ENCODE measurements around the gene LIX1.
A peak's percentile ranks its signal among the peaks of the same experiment; 100 is the strongest.
"Not testable (repeated sequence)": the region's sequence is repeated elsewhere in the genome, so short reads cannot be mapped to it uniquely, and the experiment has no call there.

Gene LIX1

DNA sequence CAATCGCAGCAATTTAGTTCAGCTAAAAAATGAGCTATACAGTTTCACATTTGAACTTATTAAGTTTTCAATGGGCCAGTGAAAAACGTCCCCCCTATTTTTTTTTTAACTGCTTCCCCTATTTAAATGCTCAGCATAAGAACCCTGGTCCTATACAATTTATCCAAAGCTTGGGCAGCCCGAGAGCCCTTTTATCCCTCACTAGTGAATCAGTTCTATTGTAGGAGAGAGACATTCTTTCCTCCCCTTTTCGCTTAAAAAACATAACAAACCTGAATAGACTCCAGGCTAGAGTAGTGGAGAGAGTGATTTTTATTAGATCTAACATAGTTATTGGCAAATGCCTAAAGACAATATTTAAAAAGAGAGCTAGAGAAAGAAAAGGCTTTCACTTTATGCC is 1.4 kb downstream of the LIX1 start:
- DNase-seq = no peak

DNA sequence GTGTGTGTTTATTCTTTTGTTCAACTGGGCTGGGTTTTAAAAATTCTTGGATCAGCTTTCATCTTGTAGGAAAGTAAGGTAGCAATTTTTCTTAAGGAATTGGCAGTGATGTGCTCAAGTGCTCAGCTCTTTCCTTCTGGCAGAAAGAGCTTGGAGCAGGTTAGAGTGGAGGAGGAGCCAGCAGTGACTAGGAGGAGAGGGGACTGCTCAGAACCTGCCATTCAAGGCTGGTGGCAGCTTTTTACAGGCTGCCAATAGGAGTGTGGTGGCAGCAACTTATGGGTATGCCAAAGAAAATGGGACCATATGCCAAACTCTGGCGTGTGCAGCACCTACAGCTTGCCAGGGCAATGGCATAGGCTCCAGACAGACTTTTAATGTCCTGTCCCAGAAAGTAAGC is 2.2 kb downstream of the LIX1 start:
- not testable (repeated sequence) for ATAC-seq, DNase-seq

More for the DNA sequence above, 1.4 kb downstream of the LIX1 start:
- no peak for ATAC-seq

DNA sequence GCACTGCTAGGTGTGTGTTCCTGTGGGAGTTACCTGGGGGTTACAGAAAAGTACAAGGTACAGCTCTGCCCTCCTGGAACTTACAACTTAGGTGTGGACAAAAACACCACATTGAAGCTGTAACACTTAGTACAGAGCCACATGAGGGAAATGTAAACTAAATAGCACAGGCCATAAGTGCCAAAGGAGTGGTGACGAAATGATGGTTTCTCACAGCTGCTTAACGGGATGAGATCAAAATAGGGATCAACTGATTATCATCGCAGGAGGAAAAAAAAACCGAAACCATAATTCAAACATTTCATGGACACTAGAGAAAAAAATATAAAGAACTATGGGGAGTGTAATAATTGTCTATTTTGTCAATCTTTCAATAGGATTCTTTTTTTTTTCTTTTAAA is 5.9 kb downstream of the LIX1 start:
- DNase-seq (no peak), ATAC-seq (no peak)

DNA sequence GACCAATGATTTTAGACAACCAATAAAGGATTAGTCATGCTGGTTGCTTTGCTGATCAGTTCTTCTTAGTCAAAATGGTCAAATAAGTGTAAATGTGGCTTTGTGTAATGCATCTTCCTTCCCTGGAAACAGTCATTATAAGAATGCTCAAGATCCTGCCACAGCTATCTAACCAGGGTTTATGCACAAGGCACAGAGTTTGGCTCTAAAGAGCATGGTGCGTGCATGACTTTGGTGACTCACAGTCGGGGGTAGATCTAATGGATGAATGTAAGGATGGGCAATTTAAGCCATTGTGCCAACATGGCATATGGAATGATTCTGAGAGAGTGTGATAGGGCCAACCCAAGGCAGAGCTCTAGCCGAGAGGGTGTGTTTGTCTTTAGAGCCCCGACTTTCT is 6.5 kb downstream of the LIX1 start:
- ATAC-seq (peak; percentile 32), DNase-seq (no peak)

DNA sequence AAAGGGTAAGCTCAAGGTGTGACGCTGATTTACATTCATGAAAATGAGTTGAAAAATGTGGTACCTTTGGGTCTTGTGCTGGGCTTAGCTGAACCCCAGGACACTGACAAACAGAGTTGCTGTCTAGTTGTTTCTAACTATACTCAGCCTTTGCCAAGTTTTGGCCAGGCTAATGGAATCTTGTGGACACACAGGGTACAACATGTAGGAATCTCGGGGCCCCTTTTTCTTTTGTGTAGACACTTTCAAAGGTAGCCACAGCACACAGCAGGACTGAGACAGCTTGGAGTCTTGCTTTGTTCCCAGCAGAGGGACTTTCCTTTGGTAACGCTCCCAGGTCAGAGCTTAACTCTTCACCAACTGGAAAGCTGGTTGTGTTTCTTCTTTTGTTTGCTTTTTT is 7.8 kb downstream of the LIX1 start:
- DNase-seq (no peak), ATAC-seq (no peak)

DNA sequence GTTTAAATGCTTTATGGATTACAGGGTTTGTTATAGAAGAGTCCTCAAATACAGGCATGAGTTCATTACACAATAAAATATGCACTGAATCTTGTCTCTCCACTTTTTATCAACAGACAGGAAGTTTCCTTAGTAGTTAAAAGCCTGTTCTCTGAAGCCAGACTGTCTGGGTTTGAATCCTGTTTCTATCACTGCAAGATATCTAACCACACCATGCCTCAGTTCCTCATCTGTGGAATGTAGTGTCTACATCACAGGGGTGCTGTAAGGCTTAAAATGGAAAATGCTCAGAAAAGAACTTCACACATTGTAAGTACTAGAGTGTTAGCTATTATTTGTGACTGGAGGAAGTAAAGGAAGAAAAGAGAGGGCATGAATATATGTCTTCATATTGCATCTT is 9.3 kb downstream of the LIX1 start:
- no peak for DNase-seq
- ATAC-seq = no peak

DNA sequence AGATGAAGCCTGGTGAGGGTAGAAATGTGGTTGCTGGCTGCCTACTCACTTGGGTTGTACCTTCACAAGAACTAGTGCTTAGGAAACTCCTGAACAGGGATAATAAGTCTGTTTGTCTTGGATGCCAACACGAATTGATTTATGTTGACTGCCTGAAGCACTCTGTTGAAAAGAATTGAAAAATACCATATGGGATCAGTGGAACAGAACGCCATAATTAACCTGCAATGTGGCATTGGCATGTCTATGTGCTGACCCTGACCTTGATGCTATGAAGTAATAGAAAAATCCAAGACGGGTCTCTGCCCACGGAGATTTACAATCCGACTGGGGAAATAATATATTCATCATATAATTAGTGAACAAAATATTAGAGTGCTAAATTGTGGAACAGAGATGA is 10.5 kb downstream of the LIX1 start:
- DNase-seq = no peak
- no peak for ATAC-seq

DNA sequence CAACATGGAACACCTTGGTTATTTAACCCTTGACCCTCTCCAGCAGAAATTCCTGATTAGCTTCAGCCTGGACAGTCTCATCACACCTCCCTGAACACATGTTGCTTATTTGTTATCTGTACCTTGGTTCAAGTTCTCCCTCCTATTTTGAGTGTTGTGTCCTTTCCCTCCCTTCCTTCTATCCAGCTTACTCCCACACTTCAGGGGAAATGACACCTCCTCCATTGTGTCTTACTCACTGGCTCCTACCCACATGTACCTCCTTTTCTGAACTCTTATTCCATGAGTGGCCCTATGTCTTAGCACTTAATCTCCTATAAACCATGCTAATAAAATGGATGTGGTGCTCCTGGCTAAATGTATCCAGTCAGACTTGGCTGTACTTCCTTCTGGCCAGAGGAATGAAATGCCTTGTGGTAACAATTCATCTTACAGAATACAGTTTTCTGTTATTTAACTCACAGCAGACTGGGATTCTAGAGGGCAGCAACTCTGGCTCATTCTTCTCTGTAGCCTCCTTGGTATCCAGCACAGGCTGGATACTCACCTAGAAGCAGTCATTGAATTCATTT is 11.2 kb downstream of the LIX1 start:
- no peak for DNase-seq
- no peak for ATAC-seq

DNA sequence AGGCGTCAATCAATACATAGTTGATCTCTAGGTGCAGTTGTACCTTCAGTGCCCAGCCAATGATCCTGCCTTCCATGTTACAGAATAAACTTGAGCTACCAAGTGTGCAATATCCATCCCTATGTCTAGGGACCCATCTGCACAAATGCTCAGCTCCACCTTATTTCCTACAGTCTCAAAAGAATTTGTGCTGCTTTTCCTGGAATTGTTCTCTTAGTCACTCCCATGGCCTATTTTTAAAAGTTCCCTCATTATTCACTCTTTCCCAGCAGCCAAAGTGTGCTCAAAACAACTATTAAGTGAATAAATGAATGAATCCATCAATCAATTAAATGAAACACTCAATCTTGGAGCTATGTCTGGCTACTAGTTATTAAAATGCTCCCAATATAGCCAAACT is 14.7 kb downstream of the LIX1 start:
- ATAC-seq (no peak), DNase-seq (no peak)

DNA sequence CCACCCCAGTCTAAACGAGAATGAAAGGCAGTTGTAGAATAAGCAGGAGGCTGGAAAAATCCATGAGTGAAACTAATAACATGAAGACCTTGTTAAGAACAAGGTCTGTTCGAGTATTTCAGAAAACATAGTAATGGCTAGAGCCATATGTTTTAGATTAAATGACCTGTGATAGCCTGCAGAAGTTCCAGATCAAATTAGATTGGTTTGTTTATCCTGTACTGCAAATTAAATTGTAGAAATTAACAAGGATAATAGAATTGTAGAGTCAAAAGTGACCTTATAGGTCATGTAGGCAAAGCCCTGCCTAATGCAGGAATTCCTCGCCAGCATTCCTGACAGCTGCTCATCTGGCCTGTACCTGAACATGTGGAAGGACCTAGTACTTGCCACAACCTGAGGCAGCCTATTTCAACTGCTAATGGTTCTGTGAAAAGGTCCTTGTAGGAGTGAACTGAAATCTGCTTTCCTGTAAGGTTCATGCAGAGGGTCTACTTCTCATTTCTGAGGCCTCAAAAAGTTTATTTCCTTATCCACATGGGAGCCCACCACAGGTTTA is 17.2 kb downstream of the LIX1 start:
- DNase-seq = no peak
- ATAC-seq = no peak

DNA sequence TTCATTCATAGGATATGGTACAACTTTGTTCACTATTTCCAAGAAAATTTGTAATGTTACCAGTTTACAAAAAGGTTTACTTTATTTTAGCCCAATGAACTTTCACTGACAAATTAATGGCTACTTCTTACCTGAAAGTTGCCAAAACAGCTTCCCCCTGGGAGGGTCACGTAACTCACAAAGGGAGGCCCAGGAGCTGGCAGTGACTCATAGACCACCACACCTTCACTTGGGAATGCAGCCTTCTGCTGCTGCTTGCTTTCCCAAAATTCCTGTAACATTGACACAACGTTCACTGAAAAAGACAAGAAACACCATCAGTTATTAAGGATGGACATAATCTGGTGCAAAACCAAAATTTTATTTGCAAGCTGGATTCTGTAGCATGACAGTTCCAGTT is 18.1 kb downstream of the LIX1 start:
- DNase-seq (no peak), ATAC-seq (no peak)

DNA sequence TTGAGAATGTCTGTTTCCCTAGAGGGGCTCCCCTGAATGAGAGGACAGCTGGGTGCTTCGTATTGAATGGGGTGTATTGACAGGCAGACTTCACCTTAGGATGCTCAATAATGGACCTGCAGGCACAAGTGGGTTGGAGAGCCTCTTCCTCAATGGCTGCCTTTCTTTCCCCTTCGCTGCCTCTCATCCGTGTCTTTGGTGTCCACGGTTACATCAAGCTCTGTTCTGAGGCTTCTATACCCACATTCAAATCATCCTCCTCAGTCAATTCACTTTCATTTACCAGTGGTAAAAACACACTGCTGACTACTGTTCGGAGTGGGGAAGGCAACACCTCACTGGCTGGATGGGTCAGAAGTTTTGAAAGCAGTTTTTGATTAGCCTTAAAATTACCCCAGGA is 20.6 kb downstream of the LIX1 start:
- DNase-seq = no peak
- ATAC-seq = no peak

DNA sequence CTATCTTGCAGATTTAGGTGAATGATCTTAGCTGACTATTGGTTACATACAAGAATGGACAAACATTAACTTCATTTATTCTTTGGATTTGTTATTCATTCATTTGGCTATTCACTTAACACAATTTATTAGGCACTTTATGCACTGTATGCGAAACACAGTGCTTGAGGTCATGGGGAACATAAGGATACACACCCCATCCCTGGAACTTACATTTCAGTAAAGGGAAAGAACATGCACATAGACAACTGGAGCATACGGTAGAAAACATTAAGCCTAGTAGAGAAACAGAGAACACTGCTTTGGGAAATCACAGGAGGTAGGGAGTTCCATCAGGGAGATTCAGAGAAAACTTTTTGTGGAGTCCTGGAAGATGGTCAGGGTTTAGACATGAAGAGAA is 22.2 kb downstream of the LIX1 start:
- no peak for ATAC-seq
- DNase-seq = no peak

DNA sequence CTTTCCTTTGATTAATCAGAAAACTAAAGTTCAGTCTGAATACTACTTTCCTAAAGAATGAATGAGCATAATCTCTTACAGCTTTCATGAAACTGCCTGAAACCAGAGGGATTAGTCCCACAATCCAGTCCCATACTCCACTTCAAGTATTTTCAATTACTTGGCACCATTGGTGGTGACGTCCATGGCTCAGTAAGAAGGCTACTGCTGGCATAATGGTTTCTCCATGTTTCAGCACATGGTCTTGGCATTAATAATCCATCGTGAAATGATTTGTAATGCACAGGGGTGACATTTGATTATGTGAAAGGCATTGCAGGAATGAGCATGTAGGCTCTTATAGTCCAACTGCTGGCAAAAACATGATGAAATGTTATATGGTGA is 23.4 kb downstream of the LIX1 start:
- no peak for ATAC-seq
- no peak for DNase-seq

DNA sequence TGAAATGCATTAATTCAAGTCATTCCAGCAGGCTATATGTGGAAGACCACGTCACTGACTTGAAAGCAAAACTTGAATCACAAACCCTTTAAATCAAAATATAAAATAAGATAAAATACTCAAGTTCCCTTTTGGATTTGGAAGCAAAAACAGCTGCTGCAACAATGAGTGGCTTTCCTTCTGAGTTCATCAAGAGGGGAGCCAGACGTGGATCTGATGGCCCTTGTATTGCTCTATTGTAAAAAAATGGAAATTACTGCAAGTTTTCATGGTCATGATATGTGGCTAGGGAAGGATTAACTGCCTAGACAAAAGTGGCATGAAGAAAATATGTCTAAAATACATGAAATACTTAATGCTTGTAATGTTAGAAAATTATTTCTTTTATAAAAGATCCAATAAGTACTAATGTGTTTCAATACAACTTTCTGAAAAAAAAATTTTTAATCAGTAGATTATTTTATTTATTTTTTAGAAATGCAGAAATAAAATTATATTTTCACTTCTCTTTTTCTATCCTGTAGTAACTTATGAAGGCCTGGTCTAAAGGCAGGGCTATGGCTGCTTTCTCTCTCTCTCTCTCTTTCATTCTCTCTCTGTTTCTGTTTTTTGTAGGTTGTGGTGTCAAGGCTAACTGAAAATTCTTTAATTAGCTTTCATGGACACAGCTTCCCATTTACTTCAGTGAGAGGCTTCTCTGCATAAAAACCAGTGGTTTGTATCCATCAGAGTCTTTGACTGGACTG is 24.0 kb downstream of the LIX1 start:
- DNase-seq = no peak
- no peak for ATAC-seq

DNA sequence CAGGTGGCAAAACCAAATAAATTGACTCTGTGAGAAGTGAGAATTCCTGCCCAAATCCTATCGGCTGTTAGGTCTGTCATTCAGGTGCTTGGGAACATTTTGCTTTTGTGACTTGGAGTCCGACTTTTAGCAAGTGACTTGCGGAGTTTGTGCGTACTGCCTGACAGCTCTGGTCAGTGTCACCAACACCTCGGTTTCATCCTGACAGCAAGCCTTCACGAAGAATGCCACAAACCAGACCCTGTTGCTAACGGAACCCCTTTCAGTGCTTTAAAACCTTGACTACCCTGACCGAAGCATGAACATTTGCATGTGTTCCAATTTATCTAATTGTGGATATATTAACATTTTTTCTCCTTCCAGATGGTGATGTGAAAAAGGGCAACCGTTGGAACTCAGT is 26.5 kb downstream of the LIX1 start:
- ATAC-seq = no peak
- DNase-seq = no peak

DNA sequence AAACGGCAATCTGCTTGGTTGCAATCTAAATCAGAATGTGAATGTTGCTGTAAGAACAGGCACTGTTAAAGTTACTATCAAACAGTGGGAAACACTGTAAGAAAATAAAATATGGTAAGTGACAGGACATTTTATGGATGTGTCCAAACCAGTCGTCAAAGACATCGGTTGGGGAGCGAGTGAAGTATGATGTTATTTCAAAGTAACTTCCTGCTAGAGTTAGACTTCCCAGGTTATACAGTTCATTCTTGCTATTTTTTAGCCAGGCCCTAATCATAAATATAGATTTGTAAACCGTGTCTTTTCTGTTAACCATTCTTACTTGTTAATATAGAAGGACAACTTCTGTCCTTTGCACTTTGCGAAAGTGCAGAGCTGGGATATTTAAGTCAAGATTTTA is 30.2 kb downstream of the LIX1 start:
- DNase-seq (no peak), ATAC-seq (no peak)

DNA sequence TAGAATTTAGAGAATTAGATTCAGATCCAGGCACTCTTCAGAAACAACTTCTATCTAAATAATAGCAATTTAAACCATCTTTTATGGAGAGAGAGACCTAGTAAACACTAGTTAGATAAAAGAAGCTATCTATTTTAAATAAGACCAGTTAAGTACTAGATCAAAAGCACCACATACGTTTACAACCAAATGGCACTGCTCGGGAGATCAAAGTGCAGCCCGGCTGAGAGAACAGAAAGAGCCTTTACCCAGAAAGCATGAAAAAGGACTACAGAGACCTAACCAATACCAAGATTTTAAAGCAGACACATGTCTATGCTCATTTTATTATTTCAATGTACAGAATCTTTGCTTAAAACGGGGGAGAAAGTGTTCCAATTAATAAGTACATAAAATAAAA is 30.8 kb downstream of the LIX1 start:
- ATAC-seq = no peak
- no peak for DNase-seq

DNA sequence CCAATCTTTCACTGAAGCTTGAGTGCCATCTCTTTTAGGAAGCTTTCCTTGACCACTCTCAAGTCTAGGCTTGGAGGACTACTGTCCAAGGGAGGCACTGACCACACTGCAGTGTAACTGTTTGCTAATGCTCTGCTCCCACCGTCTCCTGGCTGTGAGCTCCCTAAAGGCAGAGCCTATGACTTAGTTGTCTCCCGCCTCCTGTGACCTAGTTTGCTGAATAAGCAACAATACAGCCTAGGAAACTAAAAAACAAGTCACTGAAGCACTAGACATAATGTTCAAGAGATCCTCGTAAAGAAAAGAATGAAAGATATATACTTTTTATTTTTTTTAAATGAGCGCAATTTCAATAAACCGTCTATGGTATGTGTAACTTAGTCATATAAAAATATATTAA is 31.4 kb downstream of the LIX1 start:
- no peak for DNase-seq
- no peak for ATAC-seq

DNA sequence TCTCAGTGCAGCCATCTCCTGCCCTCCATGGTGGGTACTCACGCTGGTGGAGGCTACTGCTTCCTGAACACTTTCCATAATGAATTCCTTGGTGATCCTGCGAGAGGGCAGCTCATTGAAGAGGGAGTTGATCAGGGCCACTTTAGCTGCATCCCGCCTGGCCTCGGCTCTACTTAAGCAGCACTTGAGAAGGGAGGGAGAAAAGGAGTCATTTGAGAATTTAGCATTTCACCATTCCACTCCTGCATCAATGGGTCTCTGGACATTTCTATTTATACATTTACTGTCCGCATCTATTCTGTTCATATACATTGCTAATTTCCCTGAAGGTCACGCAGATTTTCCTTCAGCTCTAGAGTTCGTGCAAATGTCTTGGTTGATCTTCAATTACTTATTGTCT is 35.1 kb downstream of the LIX1 start:
- ATAC-seq = no peak
- DNase-seq = no peak

DNA sequence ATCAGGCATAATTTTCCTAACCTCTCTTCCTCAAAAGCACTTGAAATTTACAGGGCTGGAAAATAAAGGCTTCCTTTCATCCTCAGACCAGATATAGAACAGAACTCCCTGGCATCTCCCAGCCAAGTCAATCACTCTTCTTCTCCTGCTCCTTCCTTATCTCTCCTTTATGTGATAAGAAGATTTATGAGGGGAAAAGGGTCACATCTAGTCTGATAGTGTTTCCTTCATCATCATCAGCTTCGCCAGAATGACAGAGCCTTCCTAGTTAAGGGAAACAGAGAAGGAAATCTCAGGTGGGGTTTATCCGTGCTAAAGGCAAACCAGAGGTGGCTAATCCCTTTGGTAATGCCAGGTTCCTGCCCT is 36.2 kb downstream of the LIX1 start:
- DNase-seq = no peak
- ATAC-seq = no peak

DNA sequence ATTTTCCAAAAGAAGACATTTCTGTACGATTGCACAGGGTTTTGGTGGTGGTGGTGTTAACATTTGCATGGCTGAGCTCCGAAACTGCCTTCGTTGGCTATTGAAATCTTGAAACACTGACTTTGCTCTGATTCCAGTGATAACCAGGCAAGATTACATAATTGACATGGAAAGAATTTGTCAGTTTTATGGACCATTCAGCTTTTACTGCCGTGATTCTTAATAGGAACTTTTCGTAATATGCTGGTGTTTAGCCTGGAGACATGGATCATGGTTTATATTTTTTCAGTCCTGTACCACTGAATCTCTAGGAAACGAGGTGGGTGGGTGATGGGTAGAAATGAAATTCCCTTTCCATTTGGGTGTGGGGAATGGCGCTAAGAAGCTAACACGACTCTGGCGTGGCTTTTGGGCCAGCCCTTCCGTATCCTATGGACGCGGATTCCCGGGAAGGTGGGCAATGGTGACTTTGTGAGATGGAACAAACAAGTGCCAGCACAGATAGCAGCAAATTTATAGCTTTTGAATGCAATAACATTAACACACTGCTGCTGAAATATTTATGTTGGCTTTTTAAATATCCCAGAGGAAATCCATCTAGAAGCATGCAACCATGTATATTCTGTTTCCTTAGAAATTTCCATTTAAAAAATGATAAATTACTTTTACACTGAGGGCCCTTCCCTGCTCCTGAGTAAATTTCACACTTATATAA is 36.8 kb downstream of the LIX1 start:
- ATAC-seq (no peak), DNase-seq (no peak)

DNA sequence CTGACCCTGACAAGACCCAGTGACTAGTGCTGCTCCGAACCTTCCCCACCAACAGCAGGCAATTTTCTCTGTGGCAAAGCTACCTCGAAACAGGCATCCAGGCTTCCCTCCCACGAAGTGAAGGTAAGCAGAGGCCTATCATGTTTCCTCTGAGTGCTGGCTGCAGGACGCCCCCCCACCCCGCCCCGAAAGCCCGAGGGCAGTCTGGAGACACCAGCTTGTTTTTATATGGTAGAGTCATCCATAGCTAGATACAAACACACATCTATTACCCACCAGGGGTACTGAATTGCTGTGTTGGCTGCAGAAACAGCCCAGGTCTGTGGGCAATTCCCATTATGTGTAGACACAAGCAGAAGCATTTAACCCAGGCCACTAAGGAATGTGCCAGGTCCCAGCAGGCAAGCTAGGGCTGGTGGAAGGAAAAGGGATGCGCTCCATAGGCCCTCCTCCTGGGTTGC is 40.4 kb downstream of the LIX1 start:
- DNase-seq (no peak), ATAC-seq (no peak)
